Hepatocyte (in vitro differentiated cells): ENCODE data around the gene WDR48. TPM values are rescaled to one million over a fixed set of nuclear protein-coding genes. Genes with fewer than 3 reads are reported as not detected.

Experiments
- DNase-seq: peaks from one replicate; pipeline ENCODE4 v3.0.0-alpha.2; 2016; ENCODE audit warnings: low spot score
- H2AFZ ChIP-seq: fragments of 200-600 bp; sonication (generic); 2 replicates; pipeline ENCODE4 v1.6.0; 2016; ENCODE audit warnings: antibody characterized with exemption, mild to moderate bottlenecking
- H3K27ac ChIP-seq: fragments of 200-600 bp; sonication (generic); 2 replicates; pipeline ENCODE4 v1.5.1; 2016; ENCODE audit warnings: mild to moderate bottlenecking
- H3K27me3 ChIP-seq: fragments of 200-600 bp; sonication (generic); 2 replicates; pipeline ENCODE4 v1.6.1; 2016
- H3K36me3 ChIP-seq: fragments of 200-600 bp; sonication (generic); replicated peaks from 2 replicates; pipeline ENCODE4 v1.5.1; 2016; ENCODE audit warnings: low read depth; ENCODE audit not compliant: insufficient read depth
- H3K4me1 ChIP-seq: fragments of 200-600 bp; sonication (generic); 2 replicates; pipeline ENCODE4 v1.5.1; 2016; ENCODE audit warnings: mild to moderate bottlenecking, moderate library complexity; ENCODE audit not compliant: insufficient read depth
- H3K4me2 ChIP-seq: fragments of 200-600 bp; sonication (generic); 2 replicates; pipeline ENCODE4 v1.6.0; 2016
- H3K4me3 ChIP-seq: fragments of 200-600 bp; sonication (generic); 2 replicates; pipeline ENCODE4 v1.5.1; 2016; ENCODE audit warnings: mild to moderate bottlenecking
- H3K79me2 ChIP-seq: fragments of 200-600 bp; sonication (generic); 2 replicates; pipeline ENCODE4 v1.6.0; 2017; ENCODE audit warnings: mild to moderate bottlenecking
- H3K9me2 ChIP-seq: fragments of 200-600 bp; sonication (generic); replicated peaks from 2 replicates; pipeline ENCODE4 v1.6.0; 2017; ENCODE audit warnings: mild to moderate bottlenecking; ENCODE audit not compliant: insufficient read depth
- H3K9me3 ChIP-seq: fragments of 200-600 bp; sonication (generic); 2 replicates; pipeline ENCODE4 v1.5.1; 2016; ENCODE audit warnings: low read depth, mild to moderate bottlenecking
- H4K20me1 ChIP-seq: fragments of 200-600 bp; sonication (generic); 2 replicates; pipeline ENCODE4 v1.6.0; 2016; ENCODE audit warnings: mild to moderate bottlenecking; ENCODE audit not compliant: insufficient read depth, poor library complexity, severe bottlenecking
- EZH2 ChIP-seq: fragments of 200-600 bp; sonication (generic); IDR thresholded peaks from 2 replicates; pipeline ENCODE4 v1.6.1; 2016; ENCODE audit warnings: antibody characterized with exemption, mild to moderate bottlenecking, borderline replicate concordance
- EZH2phosphoT487 ChIP-seq: fragments of 200-600 bp; sonication (generic); IDR thresholded peaks from one replicate; pipeline ENCODE4 v1.6.1; 2018; ENCODE audit warnings: antibody characterized with exemption, mild to moderate bottlenecking, low read depth, moderate library complexity; ENCODE audit not compliant: unreplicated experiment, severe bottlenecking
- WGBS: methylation state at CpG from one replicate; pipeline ENCODE4 v1.1.6; 2016; ENCODE audit warnings: low lambda C conversion rate; ENCODE audit errors: missing lambda C conversion rate; 5-methylcytosine and 5-hydroxymethylcytosine counted together
- polyA plus RNA-seq: library from polyadenylated mRNA; unstranded; fragments of >200 nt; fragmentation: Nextera tagmentation; extraction: Ambion mirVana; gene quantifications from 2 replicates; pipeline ENCODE4 v1.2.1, GENCODE V29; 2016
- total RNA-seq: library from RNA; depleted of rRNA; stranded (reverse); fragments of >200 nt; gene quantifications from 2 replicates; pipeline ENCODE4 v1.2.3, GENCODE V29; 2014
- TF ChIP-seq, protein P1 (sequence below): fragments of 200-600 bp; sonication (generic); IDR thresholded peaks from 2 replicates; pipeline ENCODE4 v1.5.1; 2016; ENCODE audit warnings: antibody characterized with exemption, mild to moderate bottlenecking; ENCODE audit not compliant: poor library complexity

Gene WDR48
- total and polyA plus RNA-seq, 2 experiments from 2014 or later: 25.0 to 34.7 TPM

DNA sequence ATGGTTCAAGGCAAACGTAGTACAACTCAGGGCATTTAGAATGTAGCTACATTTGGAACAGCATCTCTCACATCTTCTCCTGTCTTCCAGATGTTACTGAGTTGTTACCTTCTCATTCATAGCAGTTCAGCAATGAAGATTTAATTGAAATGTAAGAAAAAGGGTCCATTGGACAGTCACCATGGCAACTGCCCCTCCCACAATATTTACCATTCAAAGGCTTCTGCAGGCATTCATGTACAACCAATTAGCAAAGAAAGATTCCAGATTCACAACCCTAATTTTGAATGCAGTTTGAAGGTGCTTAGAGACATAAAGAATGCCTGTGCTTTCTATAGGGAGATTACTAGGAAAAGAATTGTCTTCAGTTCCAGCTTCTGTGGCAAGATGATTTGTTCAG lies 22.3 kb upstream of the WDR48 start:
- TF ChIP-seq EZH2 (no peak), EZH2phosphoT487 (no peak)
- TF ChIP-seq, protein P1, sequence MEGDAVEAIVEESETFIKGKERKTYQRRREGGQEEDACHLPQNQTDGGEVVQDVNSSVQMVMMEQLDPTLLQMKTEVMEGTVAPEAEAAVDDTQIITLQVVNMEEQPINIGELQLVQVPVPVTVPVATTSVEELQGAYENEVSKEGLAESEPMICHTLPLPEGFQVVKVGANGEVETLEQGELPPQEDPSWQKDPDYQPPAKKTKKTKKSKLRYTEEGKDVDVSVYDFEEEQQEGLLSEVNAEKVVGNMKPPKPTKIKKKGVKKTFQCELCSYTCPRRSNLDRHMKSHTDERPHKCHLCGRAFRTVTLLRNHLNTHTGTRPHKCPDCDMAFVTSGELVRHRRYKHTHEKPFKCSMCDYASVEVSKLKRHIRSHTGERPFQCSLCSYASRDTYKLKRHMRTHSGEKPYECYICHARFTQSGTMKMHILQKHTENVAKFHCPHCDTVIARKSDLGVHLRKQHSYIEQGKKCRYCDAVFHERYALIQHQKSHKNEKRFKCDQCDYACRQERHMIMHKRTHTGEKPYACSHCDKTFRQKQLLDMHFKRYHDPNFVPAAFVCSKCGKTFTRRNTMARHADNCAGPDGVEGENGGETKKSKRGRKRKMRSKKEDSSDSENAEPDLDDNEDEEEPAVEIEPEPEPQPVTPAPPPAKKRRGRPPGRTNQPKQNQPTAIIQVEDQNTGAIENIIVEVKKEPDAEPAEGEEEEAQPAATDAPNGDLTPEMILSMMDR: no peak
- Histone ChIP-seq H3K4me2 (no peak overlapping the region), H3K27ac (no peak overlapping the region), H3K9me3 (no peaks in the 10 kb centered on the region), H4K20me1 (no peaks in the 10 kb centered on the region), H3K79me2 (no peaks in the 10 kb centered on the region), H3K36me3 (no peaks in the 10 kb centered on the region), H3K27me3 (no peaks in the 10 kb centered on the region), H3K9me2 (no peaks in the 10 kb centered on the region), H2AFZ (no peak overlapping the region), H3K4me3 (no peak overlapping the region), H3K4me1 (no peaks in the 10 kb centered on the region)
- no peak for DNase-seq
- 97% methylated on average over 1 of the region's 1 CpG for WGBS

DNA sequence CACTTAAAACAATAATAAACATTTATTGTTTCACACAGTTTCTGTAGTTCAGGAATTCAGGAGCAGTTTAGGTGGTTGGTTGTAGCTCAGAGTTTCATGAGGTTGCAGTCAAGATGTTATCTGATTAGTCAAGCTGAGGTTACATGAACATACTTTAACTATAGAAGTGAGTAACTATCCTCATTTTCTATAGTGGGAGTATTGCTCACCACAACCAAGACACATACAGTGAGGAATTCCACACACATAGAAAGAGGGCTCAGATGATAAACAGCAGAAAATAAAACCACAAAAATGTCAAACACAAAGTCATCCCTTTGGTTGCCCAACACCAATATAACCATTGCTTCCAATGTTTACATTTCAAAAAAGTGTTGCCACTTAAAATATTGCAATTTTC lies 13.7 kb upstream of the WDR48 start:
- no peak for DNase-seq
- H3K4me3 ChIP-seq: no peak overlapping the region
- H3K4me1 ChIP-seq: no peaks in the 10 kb centered on the region
- no peaks in the 10 kb centered on the region for H3K9me2 ChIP-seq
- no peaks in the 10 kb centered on the region for H3K79me2 ChIP-seq
- no peak overlapping the region for H3K27ac ChIP-seq
- H2AFZ ChIP-seq: no peak overlapping the region
- no peak overlapping the region for H3K4me2 ChIP-seq
- H3K27me3 ChIP-seq: no peaks in the 10 kb centered on the region
- H4K20me1 ChIP-seq: no peaks in the 10 kb centered on the region
- H3K36me3 ChIP-seq: no peaks in the 10 kb centered on the region
- TF ChIP-seq, protein P1: no peak
- H3K9me3 ChIP-seq: no peaks in the 10 kb centered on the region

DNA sequence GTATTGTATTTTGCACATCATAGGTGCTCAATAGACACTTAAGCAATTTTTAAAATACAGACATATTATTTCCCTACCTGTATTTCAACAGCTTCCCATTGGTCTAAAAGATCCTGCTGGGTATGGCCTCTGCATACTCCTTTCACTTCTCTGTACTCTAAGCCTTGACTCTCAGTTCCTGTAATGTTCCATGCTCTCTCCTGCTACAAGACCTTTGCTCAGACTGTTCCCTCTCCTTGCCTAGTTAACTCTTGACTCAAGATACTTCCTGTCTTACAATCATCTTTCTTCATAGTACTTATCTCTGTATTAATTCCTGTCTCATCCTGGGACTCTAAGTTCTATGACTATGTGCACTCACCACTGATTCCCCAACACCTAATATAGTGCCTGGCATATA lies 1.8 kb upstream of the WDR48 start:
- Histone ChIP-seq H3K27ac (no peak overlapping the region), H2AFZ (no peak overlapping the region), H3K9me2 (no peaks in the 10 kb centered on the region)

DNA sequence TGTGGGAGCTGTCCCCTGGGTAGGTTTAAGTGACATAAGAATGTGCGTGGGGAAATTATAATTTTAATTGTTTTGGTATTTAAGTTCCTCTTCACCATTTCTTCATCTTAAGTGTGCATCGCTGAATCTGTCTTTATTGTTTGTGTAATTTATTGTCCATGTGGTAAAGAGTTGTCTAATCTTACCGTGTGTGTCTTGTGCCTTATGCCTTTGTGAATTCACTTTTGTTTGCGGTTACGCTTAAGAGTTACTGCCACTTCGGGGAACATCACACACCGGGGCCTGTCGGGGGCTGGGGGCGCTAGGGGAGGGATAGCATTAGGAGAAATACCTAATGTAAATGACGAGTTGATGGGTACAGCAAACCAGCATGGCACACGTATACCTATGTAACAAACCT lies 767 bp downstream of the WDR48 start:
- H4K20me1 ChIP-seq: peaks cover 17% of the 10 kb centered on the region
- no peak for DNase-seq
- H3K4me2 ChIP-seq: peak overlapping the region; percentile 86
- peak overlapping the region; percentile 60 for H2AFZ ChIP-seq
- no peaks in the 10 kb centered on the region for H3K36me3 ChIP-seq
- no peaks in the 10 kb centered on the region for H3K27me3 ChIP-seq
- WGBS: under 1% methylated on average over 11 of the region's 11 CpGs
- H3K4me3 ChIP-seq: peak overlapping the region; percentile 56
- no peaks in the 10 kb centered on the region for H3K9me3 ChIP-seq
- H3K4me1 ChIP-seq: peaks cover 6% of the 10 kb centered on the region
- H3K27ac ChIP-seq: peak overlapping the region; percentile 98
- peaks cover 54% of the 10 kb centered on the region for H3K79me2 ChIP-seq
- no peaks in the 10 kb centered on the region for H3K9me2 ChIP-seq
- TF ChIP-seq EZH2 (no peak), EZH2phosphoT487 (no peak)
- TF ChIP-seq, protein P1: no peak

More for the DNA sequence above, 1.8 kb upstream of the WDR48 start:
- DNase-seq: peak; percentile 7
- no peaks in the 10 kb centered on the region for H3K36me3 ChIP-seq
- TF ChIP-seq, protein P1: no peak
- TF ChIP-seq EZH2phosphoT487 (no peak), EZH2 (no peak)
- no peak overlapping the region for H3K4me3 ChIP-seq
- peaks cover 7% of the 10 kb centered on the region for H4K20me1 ChIP-seq
- no peaks in the 10 kb centered on the region for H3K27me3 ChIP-seq
- H3K4me1 ChIP-seq: peaks cover 6% of the 10 kb centered on the region
- H3K9me3 ChIP-seq: no peaks in the 10 kb centered on the region
- no peak overlapping the region for H3K4me2 ChIP-seq
- H3K79me2 ChIP-seq: peaks cover 28% of the 10 kb centered on the region
